Activated T-cell treated with anti-CD3 and anti-CD28 coated beads, Interleukin-2, amount 50 U/mL, for 72 hours (primary cell): ENCODE results near the gene PDE8A. TPM values are rescaled to one million over a fixed set of nuclear protein-coding genes. Genes with fewer than 3 reads are reported as not detected.
"Not testable (repeated sequence)": the region's sequence is repeated elsewhere in the genome, so short reads cannot be mapped to it uniquely, and the experiment has no call there.

Source experiments
- ATAC-seq, 2 donors: fragments of 150-1000 bp; cut with Tn5 transposase; replicated peaks in 1 of 2; 2 replicates each; pipeline ENCODE4 v1.10.0; 2021; ENCODE audit warnings: moderate library complexity in 2 of 2, mild to moderate bottlenecking in 1 of 2
- DNase-seq, 2 donors: peaks; one replicate each; pipeline ENCODE4 v3.0.0; 2021 to 2022; ENCODE audit warnings: mixed read lengths in 1 of 2
- H3K27ac Mint-ChIP-seq: one replicate; pipeline ENCODE4 v1.8.0; 2022; ENCODE audit warnings: mild to moderate bottlenecking, moderate library complexity, mixed read lengths
- H3K27me3 Mint-ChIP-seq: one replicate; pipeline ENCODE4 v1.8.0; 2022; ENCODE audit warnings: low read depth, mixed read lengths
- H3K36me3 Mint-ChIP-seq, 2 donors: one replicate each; pipeline ENCODE4 v1.8.0; 2022; ENCODE audit warnings: mixed read lengths in 2 of 2, mild to moderate bottlenecking in 1 of 2; ENCODE audit not compliant: insufficient read depth in 2 of 2
- H3K4me1 Mint-ChIP-seq: one replicate; pipeline ENCODE4 v1.8.0; 2022; ENCODE audit warnings: low read depth, mixed read lengths
- H3K4me3 Mint-ChIP-seq, 2 donors: one replicate each; pipeline ENCODE4 v1.8.0; 2022; ENCODE audit warnings: mild to moderate bottlenecking in 2 of 2, mixed read lengths in 2 of 2, moderate library complexity in 2 of 2
- H3K9me3 Mint-ChIP-seq, 2 donors: one replicate each; pipeline ENCODE4 v1.8.0; 2022; ENCODE audit warnings: mixed read lengths in 2 of 2
- total RNA-seq, 2 donors: library from RNA; stranded (reverse); gene quantifications; one replicate each; pipeline ENCODE4 v1.2.3, GENCODE V29; 2022

Gene PDE8A
- total RNA-seq, 2 donors from 2014 or later = 31.6 to 37.7 TPM

DNA sequence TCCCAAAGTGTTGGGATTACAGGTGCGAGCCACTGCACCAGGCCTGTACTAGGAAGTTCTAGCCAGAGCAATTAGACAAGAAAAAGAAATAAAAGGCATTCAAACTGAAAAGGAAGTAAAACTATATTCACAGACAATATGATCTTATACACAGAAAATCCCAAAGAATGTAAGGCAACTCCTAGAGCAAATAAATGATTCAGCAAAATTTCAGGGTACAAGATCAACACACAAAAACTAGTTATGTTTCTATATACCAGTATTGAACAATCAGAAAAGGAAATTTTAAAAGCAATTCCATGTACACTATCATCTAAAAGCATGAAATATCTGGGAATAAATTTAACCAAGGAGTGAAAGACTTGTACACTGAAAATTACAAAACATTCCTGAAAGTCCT is 180.6 kb downstream of the PDE8A start:
- Mint-ChIP-seq H3K4me3 (no peak overlapping the region), H3K9me3 (peaks cover 0 to 6% of the 10 kb centered on the region in 2 donors), H3K4me1 (no peaks in the 10 kb centered on the region), H3K27ac (no peak overlapping the region), H3K36me3 (no peaks in the 10 kb centered on the region), H3K27me3 (peaks cover 6% of the 10 kb centered on the region)
- DNase-seq (no peak), ATAC-seq (no peak)

GRCh38 chr15:85164841-85165466 is 183.3 kb downstream of the PDE8A start:
- H3K36me3 Mint-ChIP-seq = no peaks in the 10 kb centered on the region
- DNase-seq (no peak), ATAC-seq (no peak)
- H3K4me1 Mint-ChIP-seq = no peaks in the 10 kb centered on the region
- H3K27ac Mint-ChIP-seq = no peak overlapping the region
- peaks cover 6% of the 10 kb centered on the region for H3K27me3 Mint-ChIP-seq
- peaks cover 0 to 6% of the 10 kb centered on the region in 2 donors for H3K9me3 Mint-ChIP-seq
- no peak overlapping the region for H3K4me3 Mint-ChIP-seq

- Mint-ChIP-seq H3K27me3 (peaks cover 25% of the 10 kb centered on the region), H3K4me3 (no peak overlapping the region)
These were observed 185.9 kb downstream of the PDE8A start for GRCh38 chr15:85167568-85167967.

GRCh38 chr15:85168642-85169173 is 187.1 kb downstream of the PDE8A start:
- peak overlapping the region; percentile 42 to 70 for H3K4me3 Mint-ChIP-seq
- H3K9me3 Mint-ChIP-seq = peaks cover 5 to 6% of the 10 kb centered on the region in 2 donors
- H3K36me3 Mint-ChIP-seq = peaks cover 4 to 9% of the 10 kb centered on the region in 2 donors
- no peaks in the 10 kb centered on the region for H3K4me1 Mint-ChIP-seq
- ATAC-seq (peak; percentile 47 to 56), DNase-seq (peak; percentile 40)
- H3K27me3 Mint-ChIP-seq = peaks cover 25% of the 10 kb centered on the region
- no peak overlapping the region for H3K27ac Mint-ChIP-seq

More at GRCh38 chr15:85167568-85167967, 185.9 kb downstream of the PDE8A start:
- H3K9me3 Mint-ChIP-seq = peaks cover 4 to 8% of the 10 kb centered on the region in 2 donors
- H3K27ac Mint-ChIP-seq = no peak overlapping the region
- DNase-seq (no peak), ATAC-seq (no peak)
- peaks cover 4 to 8% of the 10 kb centered on the region in 2 donors for H3K36me3 Mint-ChIP-seq
- no peaks in the 10 kb centered on the region for H3K4me1 Mint-ChIP-seq

DNA sequence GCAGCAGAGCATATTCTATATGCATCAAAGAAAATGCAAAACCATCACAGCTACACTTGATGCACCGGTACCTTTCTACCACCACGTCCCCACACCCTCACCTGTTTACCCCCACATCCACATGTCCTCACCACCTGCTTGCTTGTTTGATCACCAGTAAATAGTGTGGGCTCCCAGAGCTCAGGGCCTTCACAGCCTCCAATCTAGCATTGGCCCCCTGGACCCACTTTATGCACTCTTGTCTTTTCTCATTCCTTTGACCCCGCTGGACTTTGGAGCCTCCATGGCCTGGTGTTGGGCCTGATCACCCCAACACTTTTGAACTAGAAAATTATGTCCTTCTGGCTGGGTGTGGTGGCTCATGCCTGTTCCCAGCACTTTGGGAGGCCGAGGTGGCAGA is 190.1 kb downstream of the PDE8A start:
- H3K27ac Mint-ChIP-seq = no peak overlapping the region
- no peak for ATAC-seq
- peaks cover 29% of the 10 kb centered on the region for H3K27me3 Mint-ChIP-seq
- H3K4me1 Mint-ChIP-seq = no peaks in the 10 kb centered on the region
- H3K4me3 Mint-ChIP-seq = no peak overlapping the region
- H3K9me3 Mint-ChIP-seq = peaks cover 2 to 5% of the 10 kb centered on the region in 2 donors
- no peak for DNase-seq
- H3K36me3 Mint-ChIP-seq = peaks cover 4 to 9% of the 10 kb centered on the region in 2 donors

DNA sequence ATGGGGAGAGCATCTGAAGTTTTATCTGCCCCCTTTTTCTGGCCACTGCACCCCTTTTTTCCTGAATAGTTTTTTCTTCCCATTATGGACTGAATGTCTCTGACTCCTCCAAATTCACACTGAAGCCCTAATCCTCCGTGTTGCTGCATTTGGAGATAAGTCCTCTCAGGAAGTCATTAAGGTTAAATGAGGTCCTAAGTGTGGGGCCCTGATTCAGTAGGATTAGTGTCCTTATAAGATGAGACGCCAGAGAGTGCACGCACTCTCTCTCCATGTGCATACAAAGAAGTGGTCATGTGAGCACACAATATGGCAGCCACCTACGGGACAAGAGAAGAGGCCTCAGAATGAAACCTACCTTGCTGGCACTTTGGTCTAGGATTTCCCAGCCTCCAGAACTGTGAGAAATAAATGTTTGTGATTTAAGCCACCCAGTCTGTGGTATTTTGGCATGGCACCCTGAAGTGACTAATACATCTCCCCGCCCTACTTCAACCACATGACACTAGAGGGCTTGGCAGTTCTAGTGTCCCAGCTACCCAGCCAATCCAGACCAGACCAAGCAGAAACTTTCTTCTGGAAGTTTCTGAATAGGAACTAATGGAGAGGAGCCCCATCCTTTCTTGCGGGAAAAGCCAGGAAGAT is 191.3 kb downstream of the PDE8A start:
- H3K27ac Mint-ChIP-seq = no peak overlapping the region
- no peak for ATAC-seq
- no peak overlapping the region for H3K4me3 Mint-ChIP-seq
- H3K4me1 Mint-ChIP-seq = no peaks in the 10 kb centered on the region
- peaks cover 26% of the 10 kb centered on the region for H3K27me3 Mint-ChIP-seq
- H3K36me3 Mint-ChIP-seq = peaks cover 4 to 9% of the 10 kb centered on the region in 2 donors
- no peak for DNase-seq
- peaks cover 2 to 5% of the 10 kb centered on the region in 2 donors for H3K9me3 Mint-ChIP-seq

DNA sequence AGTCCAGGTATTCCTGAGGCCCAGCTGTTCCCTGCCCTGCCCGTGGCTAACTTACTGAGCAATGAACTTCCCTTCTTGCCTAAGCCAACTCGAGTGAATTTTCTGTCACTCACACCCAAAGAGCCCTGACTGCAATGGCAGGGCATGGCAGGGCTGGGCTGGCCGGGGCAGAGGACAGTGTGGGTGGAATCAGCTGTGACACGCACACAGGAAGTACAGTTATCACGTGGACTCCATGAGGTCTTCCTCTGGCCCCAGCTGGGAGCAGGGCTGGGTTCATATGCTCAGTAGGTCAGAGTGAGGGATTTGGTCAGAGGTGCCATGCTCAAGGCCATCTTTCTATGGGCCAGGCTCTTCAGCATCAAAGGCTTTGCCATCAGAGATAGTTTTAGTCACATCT is 192.0 kb downstream of the PDE8A start:
- H3K27me3 Mint-ChIP-seq = peaks cover 26% of the 10 kb centered on the region
- H3K36me3 Mint-ChIP-seq, H3K4me1 Mint-ChIP-seq, H3K9me3 Mint-ChIP-seq, DNase-seq, H3K4me3 Mint-ChIP-seq, ATAC-seq, H3K27ac Mint-ChIP-seq: not testable (repeated sequence)

- Mint-ChIP-seq H3K4me1 (no peaks in the 10 kb centered on the region), H3K27me3 (peaks cover 26% of the 10 kb centered on the region), H3K4me3 (no peak overlapping the region), H3K27ac (no peak overlapping the region), H3K36me3 (peaks cover 4 to 9% of the 10 kb centered on the region in 2 donors), H3K9me3 (peaks cover 2 to 5% of the 10 kb centered on the region in 2 donors)
- ATAC-seq (no peak), DNase-seq (no peak)
These were observed 192.9 kb downstream of the PDE8A start for GRCh38 chr15:85174521-85174920.

DNA sequence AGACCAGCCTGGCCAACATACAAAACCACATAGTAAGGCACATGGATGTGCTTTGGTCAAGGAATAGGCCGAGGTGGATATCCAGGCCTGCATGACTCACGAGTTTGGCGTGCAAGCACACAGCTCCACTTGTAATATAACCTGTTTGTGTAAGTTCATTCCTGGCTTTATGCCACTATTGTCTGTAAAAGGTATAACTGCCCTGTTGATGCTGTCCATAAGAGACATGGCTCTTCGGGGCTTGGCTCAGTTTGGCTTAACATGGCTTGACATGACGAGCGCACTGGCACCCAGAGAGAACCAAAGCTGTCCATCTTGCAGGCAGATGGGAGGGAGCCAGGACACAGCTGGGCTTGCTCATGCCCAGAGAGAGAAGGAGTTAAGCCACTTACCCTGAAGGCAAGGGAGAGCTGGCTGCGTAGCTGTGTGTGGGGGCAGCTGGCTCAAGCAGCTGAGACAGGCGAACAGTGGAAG is 195.4 kb downstream of the PDE8A start:
- not testable (repeated sequence) for H3K36me3 Mint-ChIP-seq, ATAC-seq, H3K4me1 Mint-ChIP-seq, H3K9me3 Mint-ChIP-seq, H3K27ac Mint-ChIP-seq, H3K4me3 Mint-ChIP-seq, DNase-seq
- peaks cover 14% of the 10 kb centered on the region for H3K27me3 Mint-ChIP-seq

DNA sequence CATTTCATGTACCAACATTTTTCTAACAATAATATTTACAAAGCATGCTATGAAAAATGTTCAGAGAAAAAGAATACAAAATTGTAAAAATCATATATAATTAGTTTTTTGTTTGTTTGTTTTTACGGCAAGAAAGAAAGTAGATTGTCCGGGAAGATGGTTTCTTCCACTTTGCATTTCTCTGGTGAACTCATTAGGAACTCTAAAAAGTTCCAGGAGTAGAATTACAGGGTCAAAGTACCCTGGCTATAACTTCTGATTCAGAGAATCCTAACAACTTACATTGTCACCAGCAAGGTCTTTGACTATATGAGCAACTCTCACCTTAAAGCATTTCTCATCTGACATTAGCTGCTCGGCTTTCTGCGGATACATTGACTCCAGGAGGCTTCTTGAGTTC is 196.7 kb downstream of the PDE8A start:
- H3K9me3 Mint-ChIP-seq = no peaks in the 10 kb centered on the region

GRCh38 chr15:85179700-85180099 is 198.0 kb downstream of the PDE8A start:
- H3K9me3 Mint-ChIP-seq = no peaks in the 10 kb centered on the region
- no peak overlapping the region for H3K4me3 Mint-ChIP-seq
- H3K27me3 Mint-ChIP-seq = peaks cover 16% of the 10 kb centered on the region
- no peak overlapping the region for H3K27ac Mint-ChIP-seq
- no peak for DNase-seq
- no peaks in the 10 kb centered on the region for H3K4me1 Mint-ChIP-seq
- no peak for ATAC-seq
- no peaks in the 10 kb centered on the region for H3K36me3 Mint-ChIP-seq

More for the DNA sequence above, 196.7 kb downstream of the PDE8A start:
- Mint-ChIP-seq H3K27ac (no peak overlapping the region), H3K4me1 (no peaks in the 10 kb centered on the region), H3K27me3 (peaks cover 16% of the 10 kb centered on the region), H3K36me3 (no peaks in the 10 kb centered on the region), H3K4me3 (no peak overlapping the region)
- ATAC-seq (no peak), DNase-seq (no peak)

DNA sequence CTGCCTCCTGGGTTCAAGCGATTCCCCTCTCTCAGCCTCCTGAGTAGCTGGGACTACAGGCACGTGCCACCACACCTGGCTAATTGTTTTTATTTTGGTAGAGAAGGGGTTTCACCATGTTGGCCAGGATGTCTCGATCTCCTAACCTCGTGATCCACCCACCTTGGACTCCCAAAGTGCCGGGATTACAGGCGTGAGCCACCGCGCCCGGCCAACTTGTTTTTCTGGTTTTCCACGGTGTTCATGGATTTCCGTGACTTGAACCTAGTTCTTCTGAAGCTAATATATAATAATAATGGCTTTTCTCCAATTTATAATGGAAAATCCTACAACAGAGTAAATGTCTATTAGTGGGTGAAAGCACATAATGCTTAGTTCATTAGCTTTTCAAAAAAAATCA is 203.7 kb downstream of the PDE8A start:
- DNase-seq, H3K4me1 Mint-ChIP-seq, H3K36me3 Mint-ChIP-seq, ATAC-seq, H3K27me3 Mint-ChIP-seq, H3K9me3 Mint-ChIP-seq, H3K27ac Mint-ChIP-seq, H3K4me3 Mint-ChIP-seq: not testable (repeated sequence)

GRCh38 chr15:85188171-85188577 is 206.5 kb downstream of the PDE8A start:
- H3K27ac Mint-ChIP-seq, H3K36me3 Mint-ChIP-seq, H3K9me3 Mint-ChIP-seq, DNase-seq, ATAC-seq, H3K4me1 Mint-ChIP-seq, H3K27me3 Mint-ChIP-seq, H3K4me3 Mint-ChIP-seq: not testable (repeated sequence)
